ENCODE results near the gene DNAL1.
A peak's percentile ranks its signal among the peaks of the same experiment; 100 is the strongest.
"Not testable (repeated sequence)": the region's sequence is repeated elsewhere in the genome, so short reads cannot be mapped to it uniquely, and the experiment has no call there.

Gene DNAL1

DNA sequence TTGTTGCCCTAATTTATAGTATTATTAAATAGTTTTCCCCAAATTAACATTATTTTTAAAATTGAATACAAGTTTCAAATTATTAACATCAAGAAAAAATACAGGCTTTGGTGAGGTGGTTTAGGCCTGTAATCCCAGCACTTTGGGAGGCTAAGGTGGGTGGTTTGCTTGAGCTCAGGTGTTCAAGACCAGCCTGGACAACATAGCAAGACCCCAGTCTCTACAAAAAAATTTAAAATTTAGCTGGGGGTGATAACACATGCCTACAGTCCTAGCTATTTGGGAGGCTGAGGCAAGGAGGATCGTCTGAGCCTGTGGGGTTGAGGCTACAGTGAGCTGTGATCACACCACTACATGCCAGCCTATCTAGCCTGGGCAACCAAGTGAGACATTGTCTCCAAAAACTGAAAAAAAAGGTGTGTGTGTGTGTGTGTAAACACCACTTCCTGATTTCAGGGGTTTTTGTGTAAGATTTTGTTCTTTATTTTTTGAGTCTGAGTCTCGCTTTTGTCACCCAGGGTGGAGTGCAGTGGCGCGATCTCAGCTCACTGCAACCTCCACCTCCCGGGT lies 3.9 kb upstream of the DNAL1 start:
- no peak for DNase-seq (ENCODE audit: low spot score)

DNA sequence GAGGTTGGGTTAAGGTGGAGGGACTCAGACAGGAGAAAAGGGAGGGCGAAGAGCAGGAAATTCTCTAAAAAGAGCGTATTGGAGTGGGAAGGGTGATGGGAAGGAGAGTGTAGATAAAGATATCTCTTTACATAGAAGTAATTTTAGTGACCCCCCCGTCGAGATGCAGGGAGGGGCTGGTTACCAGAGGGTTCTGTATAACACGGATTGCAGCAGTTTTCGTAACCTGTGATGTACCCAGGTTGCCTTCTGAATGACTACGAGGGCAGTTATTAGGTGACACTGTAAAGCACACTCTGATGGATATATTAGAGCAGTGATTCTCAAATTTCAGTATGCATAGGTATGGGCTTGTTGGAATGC lies 443 bp downstream of the DNAL1 start:
- peak; percentile 12 for DNase-seq (ENCODE audit: low spot score)

DNA sequence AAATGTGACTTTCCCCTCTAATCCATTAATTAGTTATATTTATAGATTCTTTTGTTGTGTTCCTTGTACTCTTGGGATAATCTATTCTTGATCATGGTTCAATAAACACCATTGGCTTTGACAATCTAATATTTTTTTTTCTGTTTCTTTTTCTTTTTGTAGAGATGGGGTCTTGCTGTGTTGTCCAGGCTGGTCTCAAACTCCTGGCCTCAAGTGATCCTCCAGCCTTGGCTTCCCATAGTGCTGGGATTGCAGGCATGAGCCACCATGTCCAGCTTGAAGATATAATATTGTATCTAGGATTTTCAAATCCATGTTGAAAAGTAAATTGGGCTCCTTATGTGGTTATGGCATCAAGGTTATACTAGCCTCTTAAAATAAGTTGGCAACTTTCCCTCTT lies 6.2 kb downstream of the DNAL1 start:
- no peak for DNase-seq (ENCODE audit: low spot score)

DNA sequence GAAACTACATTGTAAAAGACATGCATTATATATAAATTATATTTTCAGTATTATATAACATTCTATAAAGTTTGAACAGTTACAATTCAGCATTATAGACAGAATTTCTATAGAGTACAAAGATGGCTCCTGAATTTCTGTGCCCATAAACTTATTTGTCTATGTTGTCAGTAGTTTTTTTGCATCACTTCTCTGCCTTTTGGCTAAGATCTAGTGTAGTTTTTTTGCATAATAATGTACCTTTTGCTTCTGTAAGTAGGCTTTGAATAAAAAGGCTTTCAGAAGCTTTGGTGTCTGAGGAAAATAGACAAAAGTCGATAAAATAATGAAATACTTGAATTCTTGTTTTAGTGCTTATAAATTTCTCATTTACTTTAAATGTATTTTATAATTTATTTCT lies 11.1 kb downstream of the DNAL1 start:
- DNase-seq (ENCODE audit: low spot score) = no peak

DNA sequence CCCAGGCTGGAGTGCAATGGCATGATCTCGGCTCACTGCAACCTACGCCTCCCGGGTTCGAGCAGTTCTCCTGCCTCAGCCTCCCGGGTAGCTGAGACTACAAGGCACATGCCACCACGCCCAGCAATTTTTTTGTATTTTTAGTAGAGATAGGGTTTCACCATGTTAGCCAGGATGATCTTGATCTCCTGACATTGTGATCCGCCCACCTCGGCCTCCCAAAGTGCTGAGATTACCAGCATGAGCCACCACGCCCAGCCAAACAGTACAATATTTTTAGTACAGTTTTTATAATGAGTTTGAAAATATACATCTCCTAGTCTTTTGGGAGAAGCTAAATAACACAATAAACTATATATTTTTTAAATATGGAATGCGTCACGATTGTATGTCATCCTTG lies 14.4 kb downstream of the DNAL1 start:
- DNase-seq (ENCODE audit: low spot score) = not testable (repeated sequence)

DNA sequence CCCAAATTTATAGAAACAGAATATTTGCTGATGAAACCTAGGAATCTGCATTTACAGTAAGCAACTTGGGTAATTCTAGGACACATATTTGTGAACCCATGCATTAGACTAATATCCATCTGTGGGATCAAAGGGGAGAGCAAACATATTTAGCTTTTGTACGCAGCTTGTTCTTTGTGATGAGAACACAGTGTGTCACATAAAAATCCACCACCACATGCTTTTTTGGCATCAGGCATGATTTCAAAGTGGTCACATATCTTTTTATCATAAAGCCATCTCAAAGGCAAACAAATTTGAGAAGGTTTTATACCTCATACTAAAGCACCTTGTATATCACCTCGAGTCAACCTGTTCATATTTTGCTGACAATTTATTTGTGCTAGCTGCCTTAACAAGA lies 15.7 kb downstream of the DNAL1 start:
- DNase-seq (ENCODE audit: low spot score) = no peak

DNA sequence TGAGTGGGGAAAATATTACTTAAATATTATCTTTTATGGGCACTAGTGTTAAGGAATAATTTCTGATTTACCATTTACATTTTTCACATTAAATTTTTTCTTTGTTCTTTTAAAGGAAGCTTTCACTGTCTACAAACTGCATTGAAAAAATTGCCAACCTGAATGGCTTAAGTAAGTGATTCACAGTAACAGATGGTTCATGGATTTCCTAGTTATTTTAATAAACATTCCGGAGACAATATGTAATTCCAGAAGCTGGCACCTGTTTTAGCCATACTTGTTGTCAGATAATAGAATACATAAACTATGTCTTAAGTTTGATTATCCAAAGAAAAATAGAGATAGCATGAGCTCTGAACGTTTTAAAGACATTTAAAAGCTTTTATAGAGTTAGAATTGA lies 17.1 kb downstream of the DNAL1 start:
- DNase-seq (ENCODE audit: low spot score) = no peak

DNA sequence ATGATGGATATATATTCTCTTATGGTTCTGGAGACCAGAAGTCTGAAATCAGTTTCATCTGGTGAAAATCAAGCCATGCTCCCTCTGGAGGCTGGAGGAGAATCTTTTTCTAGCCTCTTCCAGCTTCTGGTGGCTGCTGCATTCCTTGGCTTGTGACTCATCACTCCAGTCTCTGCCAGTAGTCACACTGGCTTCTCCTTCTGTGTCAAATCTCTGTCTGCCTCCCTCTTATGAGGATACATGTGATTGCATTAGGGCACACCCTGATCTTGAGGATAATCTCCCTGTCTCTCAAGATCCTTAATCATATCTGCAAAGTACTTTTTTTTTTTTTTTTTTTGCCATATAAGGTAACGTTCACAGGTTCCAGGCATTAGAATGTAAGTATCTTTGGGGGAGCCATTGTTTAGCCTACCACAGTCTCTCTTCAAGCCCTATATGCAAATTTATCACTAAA lies 17.7 kb downstream of the DNAL1 start:
- no peak for DNase-seq (ENCODE audit: low spot score)

DNA sequence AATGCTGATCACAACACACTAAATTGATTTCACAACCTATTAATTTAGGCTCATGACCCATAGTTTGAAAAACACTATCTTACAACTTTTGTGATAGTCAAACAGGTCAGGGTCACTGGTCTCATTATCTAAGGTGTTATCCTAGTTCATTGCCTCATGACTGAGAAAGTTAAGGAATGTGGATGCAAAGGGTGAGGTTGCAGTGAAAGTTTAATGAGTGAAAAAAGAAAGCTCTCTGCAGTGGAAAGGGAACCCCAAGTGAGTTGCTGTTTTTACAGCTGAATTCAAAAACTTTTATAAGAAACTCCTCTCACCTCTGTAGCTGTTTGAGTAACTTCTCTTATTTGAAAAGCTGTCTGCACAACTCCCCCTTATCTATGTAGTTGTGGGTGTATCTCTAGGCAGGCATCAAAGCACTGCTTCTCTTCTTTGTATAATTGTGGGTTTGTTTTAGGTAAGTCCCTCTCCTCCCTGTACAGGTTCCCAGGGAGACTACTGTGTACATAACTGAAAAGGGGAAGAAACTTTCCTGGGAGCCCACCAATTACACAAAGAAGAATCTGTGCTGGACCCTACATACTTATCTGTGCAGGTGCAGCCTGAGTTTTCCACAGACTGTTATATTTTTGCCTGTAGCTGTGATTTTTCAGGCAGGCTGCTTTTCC lies 18.9 kb downstream of the DNAL1 start:
- no peak for DNase-seq (ENCODE audit: low spot score)

DNA sequence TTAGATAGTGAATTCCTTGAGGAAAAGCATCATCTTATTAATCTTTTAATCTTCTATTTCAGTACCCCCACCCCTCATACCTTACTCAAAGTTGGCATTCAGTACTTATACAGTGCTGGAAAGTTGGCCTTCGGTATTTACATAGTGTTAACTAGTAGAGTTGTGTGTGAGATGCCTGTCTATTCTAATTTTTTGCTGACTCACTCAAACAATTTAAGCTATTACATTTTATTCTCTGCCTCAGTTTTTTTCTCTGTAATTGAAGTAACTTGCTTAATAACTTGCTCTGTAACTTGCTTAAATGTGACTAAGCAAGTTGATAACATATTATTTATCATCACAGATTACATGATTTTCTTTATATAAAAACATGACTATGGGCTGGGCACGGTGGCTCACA lies 20.3 kb downstream of the DNAL1 start:
- DNase-seq (ENCODE audit: low spot score) = no peak

DNA sequence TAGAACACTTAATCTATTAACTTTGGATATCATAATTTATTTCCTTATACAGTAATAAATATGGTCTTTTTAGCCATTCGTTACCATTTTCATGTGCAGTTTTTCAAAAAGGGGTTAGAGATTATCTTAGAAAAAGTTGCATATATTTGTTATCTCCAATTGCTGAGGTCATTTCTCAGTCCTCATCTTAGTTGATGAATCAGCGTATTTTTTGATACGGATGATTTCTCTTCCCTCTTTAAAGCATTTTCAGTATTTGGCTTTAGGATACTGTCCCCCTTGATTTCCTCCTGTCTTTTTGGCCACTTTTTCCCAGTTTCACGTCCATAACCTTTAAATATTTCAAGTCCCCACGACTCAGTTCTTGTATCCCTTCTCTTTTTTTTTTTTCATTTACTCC lies 21.8 kb downstream of the DNAL1 start:
- DNase-seq (ENCODE audit: low spot score) = no peak

DNA sequence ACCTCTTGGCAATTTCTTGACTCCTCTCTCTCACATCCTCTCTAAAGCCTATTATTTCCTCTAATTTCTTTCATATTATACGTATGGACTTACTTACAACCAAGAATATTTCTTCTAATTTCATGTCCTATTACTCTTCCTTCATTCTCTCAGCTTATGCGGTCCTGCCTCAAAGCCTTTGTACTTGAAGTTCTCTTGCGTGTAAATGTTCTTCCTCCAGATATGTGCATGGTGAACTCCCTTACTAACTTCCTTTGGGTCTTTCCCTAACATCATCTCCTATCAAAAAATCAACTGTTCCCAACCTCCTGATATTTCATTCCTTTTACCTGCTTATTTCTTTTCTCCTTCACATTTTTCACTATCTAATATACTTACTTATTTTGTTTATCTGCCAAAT lies 23.1 kb downstream of the DNAL1 start:
- no peak for DNase-seq (ENCODE audit: low spot score)

DNA sequence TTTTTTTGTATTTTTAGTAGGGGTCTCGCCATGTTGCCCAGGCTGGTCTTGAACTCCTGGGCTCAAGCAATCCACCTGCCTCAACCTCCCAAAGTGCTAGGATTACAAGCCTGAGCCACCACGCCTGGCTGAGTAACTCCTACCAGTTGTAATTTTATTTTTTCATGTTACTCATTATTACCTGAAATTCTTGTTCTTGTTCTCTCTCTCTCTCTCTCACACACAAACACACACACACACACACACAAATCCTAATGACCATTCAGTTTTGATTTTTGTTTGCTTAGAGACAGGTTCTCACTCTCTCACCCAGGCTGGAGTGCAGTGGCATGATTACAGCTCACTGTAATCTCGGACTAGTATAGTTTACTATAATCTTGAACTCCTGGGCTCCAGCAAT lies 30.2 kb downstream of the DNAL1 start:
- DNase-seq (ENCODE audit: low spot score) = no peak

DNA sequence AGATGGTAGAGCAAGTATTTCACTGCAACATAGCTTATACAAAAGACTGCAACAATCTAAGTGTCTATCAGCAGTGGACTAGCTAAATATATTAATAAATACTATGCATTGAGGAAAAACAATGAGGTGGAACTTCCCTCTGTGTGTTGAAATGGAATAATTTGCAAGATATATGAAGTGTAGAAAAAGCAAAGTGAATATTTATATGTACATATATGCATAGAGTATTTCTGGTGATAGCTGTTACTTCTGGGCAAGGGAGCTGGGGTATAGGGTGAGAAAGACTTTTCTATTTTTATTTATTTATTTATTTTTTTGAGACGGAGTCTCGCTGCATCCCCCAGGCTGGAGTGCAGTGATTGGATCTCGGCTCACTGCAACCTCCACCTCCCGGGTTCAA lies 33.9 kb downstream of the DNAL1 start:
- DNase-seq (ENCODE audit: low spot score) = no peak

DNA sequence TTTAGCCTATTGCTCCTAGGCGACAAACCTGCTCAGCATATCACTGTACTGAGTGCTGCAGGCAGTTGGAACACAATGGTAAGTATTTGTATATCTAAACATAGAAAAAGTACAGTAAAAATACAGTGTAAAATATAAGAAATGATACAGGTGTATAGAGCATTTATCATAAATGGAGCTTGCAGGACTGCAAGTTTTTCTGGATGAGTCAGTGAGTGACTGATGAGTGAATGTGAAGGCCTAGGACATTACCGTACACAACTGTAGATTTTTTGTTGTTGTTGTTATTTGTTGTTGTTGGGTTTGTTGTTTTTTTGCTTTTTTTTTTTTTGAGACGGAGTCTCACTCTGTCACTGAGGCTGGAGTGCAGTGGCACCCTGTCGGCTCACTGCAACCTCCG lies 36.0 kb downstream of the DNAL1 start:
- no peak for DNase-seq (ENCODE audit: low spot score)

DNA sequence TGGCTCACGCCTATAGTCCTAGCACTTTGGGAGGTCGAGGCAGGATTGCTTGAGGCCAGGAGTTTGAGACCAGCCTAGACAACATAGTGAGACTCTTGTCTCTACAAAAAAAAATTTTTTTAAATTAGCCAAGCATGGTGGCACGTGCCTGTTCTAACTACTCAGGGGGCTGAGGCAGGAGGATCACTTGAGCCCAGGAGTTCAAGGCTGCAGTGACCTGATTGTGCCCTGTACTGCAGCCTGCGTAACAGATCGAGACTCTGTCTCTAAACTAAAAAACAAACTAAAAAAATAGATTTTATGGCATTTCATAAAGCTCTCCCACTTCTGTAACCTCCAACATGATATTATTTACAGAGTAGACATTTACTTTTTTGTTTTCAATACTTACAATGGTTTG lies 39.8 kb downstream of the DNAL1 start:
- no peak for DNase-seq (ENCODE audit: low spot score)

DNA sequence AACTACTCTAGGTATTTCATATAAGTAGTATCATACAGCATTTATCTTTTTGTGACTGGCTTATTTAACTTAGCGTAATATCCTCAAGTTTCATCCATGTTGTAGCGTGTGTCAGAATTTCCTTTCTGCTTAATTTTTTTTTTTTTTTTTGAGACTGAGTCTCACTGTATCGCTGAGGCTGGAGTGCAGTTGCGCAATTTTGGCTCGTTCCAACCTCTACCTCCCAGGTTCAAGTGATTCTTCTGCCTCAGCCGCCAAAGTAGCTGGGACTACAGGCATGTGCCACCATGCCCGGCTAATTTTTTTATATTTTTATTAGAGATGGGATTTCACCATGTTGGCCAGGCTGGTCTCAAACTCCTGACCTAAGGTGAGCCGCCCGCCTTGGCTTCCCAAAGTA lies 40.5 kb downstream of the DNAL1 start:
- no peak for DNase-seq (ENCODE audit: low spot score)

DNA sequence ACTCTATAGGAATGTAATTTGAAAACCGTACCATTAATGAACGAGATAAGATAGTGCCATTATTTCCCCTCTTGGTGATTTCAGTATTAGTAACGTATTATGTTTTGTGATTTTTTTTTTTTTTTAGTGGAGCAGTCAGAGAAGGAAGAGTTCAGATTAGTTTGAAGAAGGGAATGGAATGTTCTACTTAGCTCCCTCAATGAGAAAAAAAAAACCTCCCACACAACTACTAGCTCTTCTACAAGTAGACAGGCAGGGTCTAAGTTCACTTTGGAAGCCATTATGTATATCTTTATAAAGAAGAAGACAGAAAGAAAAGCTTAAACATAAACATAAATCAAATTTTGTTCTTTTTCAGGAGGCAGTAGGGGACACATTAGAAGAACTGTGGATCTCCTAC lies 42.1 kb downstream of the DNAL1 start:
- DNase-seq (ENCODE audit: low spot score) = no peak

DNA sequence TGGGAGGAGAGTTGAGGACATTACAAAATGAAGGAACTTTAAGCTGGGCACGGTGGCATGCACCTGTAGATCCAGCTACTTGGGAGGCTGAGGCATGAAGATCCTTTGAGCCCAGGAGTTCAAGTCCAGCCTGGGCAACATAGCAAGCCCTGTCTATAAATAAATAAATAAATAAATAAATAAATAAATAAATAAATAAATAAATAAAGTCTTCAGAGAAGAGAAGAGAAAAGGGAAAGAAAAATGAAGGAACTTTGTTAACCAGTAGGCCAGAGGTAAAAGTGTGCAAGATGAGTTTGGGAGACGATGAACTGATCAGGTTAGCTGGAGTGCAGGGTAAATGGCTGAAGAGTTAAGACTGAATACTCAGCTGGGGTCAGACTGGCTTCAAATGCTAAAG lies 49.3 kb downstream of the DNAL1 start:
- DNase-seq (ENCODE audit: low spot score) = no peak

DNA sequence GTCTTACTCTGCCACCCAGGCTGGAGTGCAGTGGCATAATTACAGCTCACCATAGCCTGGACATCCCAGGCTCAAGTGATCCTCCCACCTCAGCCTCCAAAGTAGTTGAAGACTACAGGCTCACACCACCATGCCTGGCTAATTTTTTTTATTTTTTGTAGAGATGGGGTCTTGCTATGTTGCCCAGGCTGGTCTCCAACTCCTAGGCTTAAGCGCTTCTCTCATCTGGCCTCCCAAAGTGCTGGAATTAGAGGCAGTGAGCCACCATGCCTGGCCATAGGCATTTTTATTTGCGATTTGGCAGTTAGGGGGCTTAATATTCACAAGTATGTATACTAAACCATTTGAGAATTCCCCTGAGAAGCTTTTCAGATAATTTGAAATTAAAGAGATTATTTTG lies 50.3 kb downstream of the DNAL1 start:
- no peak for DNase-seq (ENCODE audit: low spot score)

DNA sequence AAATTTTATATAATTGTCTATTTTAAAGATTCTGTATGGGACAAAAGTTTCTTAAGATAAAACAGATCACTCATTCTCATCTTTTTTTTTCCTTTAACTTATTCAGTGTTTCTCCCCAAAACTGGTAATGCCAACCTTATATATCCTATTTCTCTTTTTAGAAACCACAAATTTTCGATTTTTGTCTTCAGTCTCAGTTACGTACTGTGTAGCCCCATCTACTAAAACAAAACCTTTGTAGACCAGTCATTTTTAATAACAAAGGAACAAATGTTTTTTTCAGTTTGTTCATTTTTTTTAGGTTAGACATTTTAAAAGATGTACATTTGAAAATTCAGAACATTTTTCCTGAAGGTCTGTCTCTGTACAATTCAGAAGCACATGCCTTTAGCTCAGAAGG lies 51.2 kb downstream of the DNAL1 start:
- DNase-seq (ENCODE audit: low spot score) = no peak

DNA sequence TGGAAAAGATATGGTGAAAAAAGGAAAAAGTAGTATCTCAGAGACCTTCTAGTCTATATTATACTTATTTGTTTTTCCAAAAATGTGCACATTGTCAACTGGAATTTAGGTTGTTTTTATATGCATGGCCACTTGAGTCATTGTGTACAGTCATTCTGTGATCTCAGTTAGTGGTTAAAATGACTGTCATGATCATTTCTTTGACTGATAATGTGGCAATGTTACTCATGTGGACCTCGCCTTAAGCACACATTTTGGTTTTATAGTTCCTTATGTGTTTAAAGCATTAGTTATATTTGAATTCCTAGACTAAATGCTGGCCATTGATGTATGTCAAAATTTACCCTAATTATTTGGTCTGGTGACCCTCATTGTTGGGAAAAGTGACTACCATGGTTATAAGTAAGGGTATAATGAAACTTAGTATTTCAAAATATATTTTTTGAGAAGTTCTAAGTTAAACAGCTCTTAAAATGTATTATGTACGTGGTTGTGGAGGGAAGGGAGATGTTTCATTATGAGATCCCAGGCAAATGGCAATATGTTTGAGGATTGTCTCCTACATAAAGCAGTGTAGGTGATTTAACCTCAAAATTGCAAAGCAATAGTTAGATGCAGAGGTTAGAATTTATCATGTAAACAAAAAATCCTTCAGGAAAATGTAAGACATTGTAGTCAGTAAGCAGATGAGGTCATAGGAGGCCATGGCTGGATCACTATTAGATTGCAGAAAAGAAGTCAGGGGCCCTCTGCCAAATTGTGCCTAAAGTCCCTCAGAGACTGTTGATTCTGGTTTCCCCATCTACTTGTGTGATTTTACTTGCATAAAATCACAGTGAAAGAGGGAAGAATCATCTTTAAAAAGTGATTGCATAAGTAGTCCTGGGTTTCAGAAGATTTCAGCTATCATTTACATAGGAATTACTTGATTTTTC lies 51.9 kb downstream of the DNAL1 start:
- no peak for DNase-seq (ENCODE audit: low spot score)

DNA sequence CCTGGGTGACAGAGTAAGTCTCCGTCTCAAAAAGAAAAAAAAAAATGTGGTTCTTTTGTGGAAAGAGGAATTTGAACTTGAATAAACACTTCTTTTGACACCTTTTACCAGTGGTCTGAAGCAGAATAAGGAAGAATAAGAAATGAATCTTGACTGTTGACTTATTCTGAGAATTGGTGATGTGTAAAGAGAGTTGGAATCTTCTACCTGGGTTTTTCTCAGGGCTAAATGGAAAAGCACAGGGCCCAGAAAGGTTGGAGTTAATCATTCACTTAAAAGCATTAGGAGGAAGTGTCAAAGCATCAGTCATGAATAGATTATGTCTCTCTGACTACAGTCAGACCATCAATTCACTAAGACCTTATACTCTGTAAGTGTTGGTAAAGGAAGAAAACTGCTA lies 55.5 kb downstream of the DNAL1 start:
- no peak for DNase-seq (ENCODE audit: low spot score)

All from hematopoietic multipotent progenitor cell treated with erythropoietin and hydrocortisone succinate and interleukin-3 and kit ligand, for 17 days (in vitro differentiated cells).